Measurements from ENCODE around the gene ZNF814. TPM values are rescaled to one million over a fixed set of nuclear protein-coding genes. Genes with fewer than 3 reads are reported as not detected.
"Not testable (repeated sequence)": the region's sequence is repeated elsewhere in the genome, so short reads cannot be mapped to it uniquely, and the experiment has no call there.

The ZNF814 gene
- polyA plus RNA-seq, 3 donors = 2.5 to 6.3 (median 3.8) TPM

GRCh38 chr19:57825511-57825910 is 63.3 kb downstream of the ZNF814 start:
- Histone ChIP-seq H3K27ac (ENCODE audit: low read depth in 1 of 2, low read length in 2 of 2) (no peak overlapping the region), H3K36me3 (replicated peaks in 1 of 2; ENCODE audit: control insufficient read depth in 1 of 2, insufficient read depth in 2 of 2, low read length in 2 of 2) (peaks cover 0 to 2% of the 10 kb centered on the region in 2 donors), H2AFZ (ENCODE audit: insufficient read depth, low read depth, low read length, poor library complexity, severe bottlenecking) (no peak overlapping the region), H3K4me3 (replicated peaks in 1 of 3; ENCODE audit: low read depth in 2 of 3, low read length in 3 of 3) (no peak overlapping the region), H3K9ac (ENCODE audit: insufficient read depth, low read length, poor library complexity, severe bottlenecking) (no peak overlapping the region), H4K20me1 (ENCODE audit: insufficient read depth, low read length) (no peaks in the 10 kb centered on the region), H3K27me3 (ENCODE audit: control insufficient read depth in 2 of 2, insufficient read depth in 2 of 2, low read length in 2 of 2) (no peaks in the 10 kb centered on the region), H3K4me1 (ENCODE audit: control insufficient read depth in 1 of 2, insufficient read depth in 2 of 2, low read length in 2 of 2) (peaks cover under 1 to 6% of the 10 kb centered on the region in 2 donors), H3K9me3 (replicated peaks in 1 of 2; ENCODE audit: control insufficient read depth in 1 of 2, insufficient read depth in 1 of 2, low read length in 2 of 2) (peaks cover 0 to 5% of the 10 kb centered on the region in 2 donors), H3K79me2 (ENCODE audit: insufficient read depth, low read length) (peaks cover 74% of the 10 kb centered on the region), H3K4me2 (replicated peaks; ENCODE audit: extremely low read depth, low read length, poor library complexity, severe bottlenecking) (no peak overlapping the region)
- Mint-ChIP-seq H3K9me3 (peaks cover 4 to 6% (median 5%) of the 10 kb centered on the region in 7 donors), H3K4me3 (no peak overlapping the region), H3K36me3 (peaks cover 28 to 53% of the 10 kb centered on the region in 2 donors), H3K27ac (peak overlapping the region in 1 of 7 donors; percentile 22), H3K4me1 (peaks cover 12% of the 10 kb centered on the region), H3K27me3 (ENCODE audit: low read depth in 3 of 3) (peaks cover 0 to 1% (median 0%) of the 10 kb centered on the region in 3 donors)
- no peak for TF ChIP-seq CTCF (IDR thresholded peaks at IDR 0.05)
- intact Hi-C loops (cut with micrococcal nuclease) = no loop called here
- WGBS (ENCODE audit: insufficient coverage) = 100% methylated on average over 4 of the region's 6 CpGs
- no peak for DNase-seq

GRCh38 chr19:57823608-57824007 is 65.2 kb downstream of the ZNF814 start:
- intact Hi-C loops (cut with micrococcal nuclease); H3K9ac ChIP-seq (ENCODE audit: insufficient read depth, low read length, poor library complexity, severe bottlenecking); H3K9me3 Mint-ChIP-seq; H4K20me1 ChIP-seq (ENCODE audit: insufficient read depth, low read length); H3K27me3 ChIP-seq (ENCODE audit: control insufficient read depth in 2 of 2, insufficient read depth in 2 of 2, low read length in 2 of 2); H3K36me3 ChIP-seq (replicated peaks in 1 of 2; ENCODE audit: control insufficient read depth in 1 of 2, insufficient read depth in 2 of 2, low read length in 2 of 2); DNase-seq; H3K4me2 ChIP-seq (replicated peaks; ENCODE audit: extremely low read depth, low read length, poor library complexity, severe bottlenecking); H3K4me3 ChIP-seq (replicated peaks in 1 of 3; ENCODE audit: low read depth in 2 of 3, low read length in 3 of 3); H2AFZ ChIP-seq (ENCODE audit: insufficient read depth, low read depth, low read length, poor library complexity, severe bottlenecking); H3K4me3 Mint-ChIP-seq; H3K27me3 Mint-ChIP-seq (ENCODE audit: low read depth in 3 of 3); H3K9me3 ChIP-seq (replicated peaks in 1 of 2; ENCODE audit: control insufficient read depth in 1 of 2, insufficient read depth in 1 of 2, low read length in 2 of 2); H3K27ac ChIP-seq (ENCODE audit: low read depth in 1 of 2, low read length in 2 of 2): not testable (repeated sequence)
- WGBS (ENCODE audit: insufficient coverage) = 100% methylated on average over 4 of the region's 4 CpGs
- peaks cover 11 to 21% of the 10 kb centered on the region in 2 donors for H3K4me1 ChIP-seq (ENCODE audit: control insufficient read depth in 1 of 2, insufficient read depth in 2 of 2, low read length in 2 of 2)
- H3K36me3 Mint-ChIP-seq = peaks cover 21 to 38% of the 10 kb centered on the region in 2 donors
- peaks cover 71% of the 10 kb centered on the region for H3K79me2 ChIP-seq (ENCODE audit: insufficient read depth, low read length)
- H3K4me1 Mint-ChIP-seq = peaks cover 21% of the 10 kb centered on the region
- peak overlapping the region in 1 of 7 donors; percentile 13 for H3K27ac Mint-ChIP-seq

GRCh38 chr19:57823155-57823554 is 65.7 kb downstream of the ZNF814 start:
- WGBS (ENCODE audit: insufficient coverage) = no CpG with 5 or more reads among the region's 2 CpGs
- H3K27ac Mint-ChIP-seq = peak overlapping the region in 1 of 7 donors; percentile 8
- H3K9me3 ChIP-seq (replicated peaks in 1 of 2; ENCODE audit: control insufficient read depth in 1 of 2, insufficient read depth in 1 of 2, low read length in 2 of 2); H3K4me2 ChIP-seq (replicated peaks; ENCODE audit: extremely low read depth, low read length, poor library complexity, severe bottlenecking); H3K4me3 Mint-ChIP-seq; H3K27me3 Mint-ChIP-seq (ENCODE audit: low read depth in 3 of 3); H2AFZ ChIP-seq (ENCODE audit: insufficient read depth, low read depth, low read length, poor library complexity, severe bottlenecking); H3K27ac ChIP-seq (ENCODE audit: low read depth in 1 of 2, low read length in 2 of 2); intact Hi-C loops (cut with micrococcal nuclease); H3K36me3 ChIP-seq (replicated peaks in 1 of 2; ENCODE audit: control insufficient read depth in 1 of 2, insufficient read depth in 2 of 2, low read length in 2 of 2); H3K9me3 Mint-ChIP-seq; DNase-seq; H3K4me3 ChIP-seq (replicated peaks in 1 of 3; ENCODE audit: low read depth in 2 of 3, low read length in 3 of 3); H3K27me3 ChIP-seq (ENCODE audit: control insufficient read depth in 2 of 2, insufficient read depth in 2 of 2, low read length in 2 of 2); H3K9ac ChIP-seq (ENCODE audit: insufficient read depth, low read length, poor library complexity, severe bottlenecking); H4K20me1 ChIP-seq (ENCODE audit: insufficient read depth, low read length): not testable (repeated sequence)
- H3K36me3 Mint-ChIP-seq = peaks cover 21 to 38% of the 10 kb centered on the region in 2 donors
- H3K4me1 Mint-ChIP-seq = peaks cover 25% of the 10 kb centered on the region
- Histone ChIP-seq H3K4me1 (ENCODE audit: control insufficient read depth in 1 of 2, insufficient read depth in 2 of 2, low read length in 2 of 2) (peaks cover 12 to 22% of the 10 kb centered on the region in 2 donors), H3K79me2 (ENCODE audit: insufficient read depth, low read length) (peaks cover 69% of the 10 kb centered on the region)

GRCh38 chr19:57821501-57821900 is 67.3 kb downstream of the ZNF814 start:
- DNase-seq; intact Hi-C loops (cut with micrococcal nuclease); H4K20me1 ChIP-seq (ENCODE audit: insufficient read depth, low read length); H3K27ac Mint-ChIP-seq; H3K9me3 Mint-ChIP-seq; H3K9ac ChIP-seq (ENCODE audit: insufficient read depth, low read length, poor library complexity, severe bottlenecking); H3K9me3 ChIP-seq (replicated peaks in 1 of 2; ENCODE audit: control insufficient read depth in 1 of 2, insufficient read depth in 1 of 2, low read length in 2 of 2); H2AFZ ChIP-seq (ENCODE audit: insufficient read depth, low read depth, low read length, poor library complexity, severe bottlenecking); H3K27me3 ChIP-seq (ENCODE audit: control insufficient read depth in 2 of 2, insufficient read depth in 2 of 2, low read length in 2 of 2); H3K27me3 Mint-ChIP-seq (ENCODE audit: low read depth in 3 of 3); H3K36me3 ChIP-seq (replicated peaks in 1 of 2; ENCODE audit: control insufficient read depth in 1 of 2, insufficient read depth in 2 of 2, low read length in 2 of 2); H3K27ac ChIP-seq (ENCODE audit: low read depth in 1 of 2, low read length in 2 of 2); H3K4me2 ChIP-seq (replicated peaks; ENCODE audit: extremely low read depth, low read length, poor library complexity, severe bottlenecking); H3K4me3 Mint-ChIP-seq; H3K4me3 ChIP-seq (replicated peaks in 1 of 3; ENCODE audit: low read depth in 2 of 3, low read length in 3 of 3): not testable (repeated sequence)
- WGBS (ENCODE audit: insufficient coverage) = no CpG with 5 or more reads among the region's 3 CpGs
- H3K36me3 Mint-ChIP-seq = peaks cover 17 to 25% of the 10 kb centered on the region in 2 donors
- H3K4me1 ChIP-seq (ENCODE audit: control insufficient read depth in 1 of 2, insufficient read depth in 2 of 2, low read length in 2 of 2) = peaks cover 12 to 22% of the 10 kb centered on the region in 2 donors
- H3K79me2 ChIP-seq (ENCODE audit: insufficient read depth, low read length) = peaks cover 60% of the 10 kb centered on the region
- H3K4me1 Mint-ChIP-seq = peaks cover 25% of the 10 kb centered on the region
